ENCODE data around the gene SORCS2. TPM values are rescaled to one million over a fixed set of nuclear protein-coding genes. Genes with fewer than 3 reads are reported as not detected.

Gene SORCS2
- total RNA-seq, 2 donors from 2014 or later, result 0.05 to 0.07 TPM

GRCh38 chr4:7655511-7656243 lies 463.3 kb downstream of the SORCS2 start:
- ATAC-seq (replicated peaks in 1 of 2) (no peak), DNase-seq (no peak)
- H3K4me1 Mint-ChIP-seq (ENCODE audit: low read depth), result no peaks in the 10 kb centered on the region
- H3K36me3 Mint-ChIP-seq (ENCODE audit: insufficient read depth in 2 of 2), result no peaks in the 10 kb centered on the region
- H3K9me3 Mint-ChIP-seq, result no peaks in the 10 kb centered on the region
- no peak overlapping the region for H3K27ac Mint-ChIP-seq
- H3K4me3 Mint-ChIP-seq, result no peak overlapping the region
- H3K27me3 Mint-ChIP-seq (ENCODE audit: low read depth), result no peaks in the 10 kb centered on the region

GRCh38 chr4:7656244-7656800 lies 464.0 kb downstream of the SORCS2 start:
- DNase-seq, result no peak
- Mint-ChIP-seq H3K27ac (no peak overlapping the region), H3K4me3 (no peak overlapping the region), H3K9me3 (no peaks in the 10 kb centered on the region), H3K36me3 (ENCODE audit: insufficient read depth in 2 of 2) (no peaks in the 10 kb centered on the region), H3K27me3 (ENCODE audit: low read depth) (no peaks in the 10 kb centered on the region), H3K4me1 (ENCODE audit: low read depth) (no peaks in the 10 kb centered on the region)
- no peak for ATAC-seq (replicated peaks in 1 of 2)

GRCh38 chr4:7657545-7658297 lies 465.4 kb downstream of the SORCS2 start:
- Mint-ChIP-seq H3K4me1 (ENCODE audit: low read depth) (no peaks in the 10 kb centered on the region), H3K36me3 (ENCODE audit: insufficient read depth in 2 of 2) (no peaks in the 10 kb centered on the region), H3K27ac (no peak overlapping the region), H3K27me3 (ENCODE audit: low read depth) (no peaks in the 10 kb centered on the region), H3K4me3 (no peak overlapping the region), H3K9me3 (peaks cover 0 to under 1% of the 10 kb centered on the region in 2 donors)
- DNase-seq (no peak), ATAC-seq (replicated peaks in 1 of 2) (peak; percentile 58 to 59)

GRCh38 chr4:7658341-7659204 lies 466.2 kb downstream of the SORCS2 start:
- H3K27me3 Mint-ChIP-seq (ENCODE audit: low read depth), result no peaks in the 10 kb centered on the region
- no peak overlapping the region for H3K27ac Mint-ChIP-seq
- peaks cover 0 to 4% of the 10 kb centered on the region in 2 donors for H3K9me3 Mint-ChIP-seq
- DNase-seq (no peak), ATAC-seq (replicated peaks in 1 of 2) (no peak)
- H3K4me3 Mint-ChIP-seq, result no peak overlapping the region
- no peaks in the 10 kb centered on the region for H3K36me3 Mint-ChIP-seq (ENCODE audit: insufficient read depth in 2 of 2)
- H3K4me1 Mint-ChIP-seq (ENCODE audit: low read depth), result no peaks in the 10 kb centered on the region

GRCh38 chr4:7659429-7660175 lies 467.3 kb downstream of the SORCS2 start:
- Mint-ChIP-seq H3K27me3 (ENCODE audit: low read depth) (no peaks in the 10 kb centered on the region), H3K36me3 (ENCODE audit: insufficient read depth in 2 of 2) (no peaks in the 10 kb centered on the region), H3K4me1 (ENCODE audit: low read depth) (no peaks in the 10 kb centered on the region), H3K27ac (no peak overlapping the region), H3K4me3 (no peak overlapping the region), H3K9me3 (peaks cover 0 to 4% of the 10 kb centered on the region in 2 donors)
- ATAC-seq (replicated peaks in 1 of 2) (no peak), DNase-seq (no peak)

GRCh38 chr4:7660176-7661039 lies 468.1 kb downstream of the SORCS2 start:
- H3K27ac Mint-ChIP-seq, result no peak overlapping the region
- no peaks in the 10 kb centered on the region for H3K27me3 Mint-ChIP-seq (ENCODE audit: low read depth)
- no peaks in the 10 kb centered on the region for H3K4me1 Mint-ChIP-seq (ENCODE audit: low read depth)

GRCh38 chr4:7661066-7661748 lies 468.9 kb downstream of the SORCS2 start:
- Mint-ChIP-seq H3K9me3 (peaks cover 0 to 4% of the 10 kb centered on the region in 2 donors), H3K36me3 (ENCODE audit: insufficient read depth in 2 of 2) (no peaks in the 10 kb centered on the region), H3K4me3 (no peak overlapping the region), H3K27me3 (ENCODE audit: low read depth) (no peaks in the 10 kb centered on the region), H3K4me1 (ENCODE audit: low read depth) (no peaks in the 10 kb centered on the region), H3K27ac (no peak overlapping the region)
- ATAC-seq (replicated peaks in 1 of 2) (no peak), DNase-seq (no peak)

More at GRCh38 chr4:7660176-7661039, 468.1 kb downstream of the SORCS2 start:
- Mint-ChIP-seq H3K9me3 (peaks cover 0 to 4% of the 10 kb centered on the region in 2 donors), H3K36me3 (ENCODE audit: insufficient read depth in 2 of 2) (no peaks in the 10 kb centered on the region), H3K4me3 (no peak overlapping the region)
- ATAC-seq (replicated peaks in 1 of 2), result no peak
- no peak for DNase-seq

- DNase-seq (no peak), ATAC-seq (replicated peaks in 1 of 2) (no peak)
- no peak overlapping the region for H3K4me3 Mint-ChIP-seq
- no peaks in the 10 kb centered on the region for H3K36me3 Mint-ChIP-seq (ENCODE audit: insufficient read depth in 2 of 2)
- H3K27me3 Mint-ChIP-seq (ENCODE audit: low read depth), result no peaks in the 10 kb centered on the region
- H3K9me3 Mint-ChIP-seq, result peaks cover 0 to 4% of the 10 kb centered on the region in 2 donors
- no peaks in the 10 kb centered on the region for H3K4me1 Mint-ChIP-seq (ENCODE audit: low read depth)
- H3K27ac Mint-ChIP-seq, result no peak overlapping the region
Measured at GRCh38 chr4:7661846-7662506, 469.6 kb downstream of the SORCS2 start.

- Mint-ChIP-seq H3K4me1 (ENCODE audit: low read depth) (no peaks in the 10 kb centered on the region), H3K27ac (no peak overlapping the region), H3K9me3 (peaks cover 0 to 4% of the 10 kb centered on the region in 2 donors), H3K27me3 (ENCODE audit: low read depth) (no peaks in the 10 kb centered on the region), H3K36me3 (ENCODE audit: insufficient read depth in 2 of 2) (no peaks in the 10 kb centered on the region), H3K4me3 (no peak overlapping the region)
- ATAC-seq (replicated peaks in 1 of 2) (no peak), DNase-seq (no peak)
Measured at GRCh38 chr4:7662507-7662846, 470.1 kb downstream of the SORCS2 start.

GRCh38 chr4:7663075-7663541 lies 470.8 kb downstream of the SORCS2 start:
- H3K9me3 Mint-ChIP-seq, result peaks cover 0 to 4% of the 10 kb centered on the region in 2 donors
- H3K36me3 Mint-ChIP-seq (ENCODE audit: insufficient read depth in 2 of 2), result no peaks in the 10 kb centered on the region
- no peaks in the 10 kb centered on the region for H3K27me3 Mint-ChIP-seq (ENCODE audit: low read depth)
- no peaks in the 10 kb centered on the region for H3K4me1 Mint-ChIP-seq (ENCODE audit: low read depth)
- no peak overlapping the region for H3K4me3 Mint-ChIP-seq
- DNase-seq, result no peak
- no peak overlapping the region for H3K27ac Mint-ChIP-seq
- ATAC-seq (replicated peaks in 1 of 2), result peak in 1 of 2 donors; percentile 70

- peaks cover 0 to 4% of the 10 kb centered on the region in 2 donors for H3K9me3 Mint-ChIP-seq
- H3K4me3 Mint-ChIP-seq, result no peak overlapping the region
- no peak overlapping the region for H3K27ac Mint-ChIP-seq
- ATAC-seq (replicated peaks in 1 of 2), result no peak
- DNase-seq, result no peak
- H3K36me3 Mint-ChIP-seq (ENCODE audit: insufficient read depth in 2 of 2), result no peaks in the 10 kb centered on the region
- no peaks in the 10 kb centered on the region for H3K4me1 Mint-ChIP-seq (ENCODE audit: low read depth)
- H3K27me3 Mint-ChIP-seq (ENCODE audit: low read depth), result no peaks in the 10 kb centered on the region
Measured at GRCh38 chr4:7664106-7664505, 471.8 kb downstream of the SORCS2 start.

All from activated T-cell treated with anti-CD3 and anti-CD28 coated beads, Interleukin-2, amount 50 U/mL, for 72 hours (primary cell).